Measurements from ENCODE around the gene TMEM41B. TPM values are rescaled to one million over a fixed set of nuclear protein-coding genes. Genes with fewer than 3 reads are reported as not detected.

Gene TMEM41B
- total RNA-seq, 4 donors from 2014 or later = 13.7 to 53.9 (median 51.8) TPM

DNA sequence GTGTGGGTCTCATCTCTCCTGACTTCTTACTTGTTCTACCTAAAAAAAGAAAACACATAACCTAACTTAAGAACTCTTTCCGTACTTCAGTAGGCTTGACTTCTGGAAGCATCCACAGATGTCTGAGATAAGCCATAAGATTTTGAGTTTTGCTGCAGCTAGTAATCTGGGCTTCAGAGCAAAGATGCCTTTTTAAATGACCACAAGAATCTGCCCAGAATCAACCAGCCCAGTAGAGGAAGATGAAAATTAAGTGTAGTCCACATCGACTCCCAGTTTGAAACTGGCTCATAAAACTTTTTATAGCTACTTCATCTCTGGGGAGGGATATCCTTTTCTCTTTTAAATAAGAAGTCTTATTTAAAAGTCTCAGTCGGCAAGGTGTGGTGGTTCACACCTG, 60.0 kb downstream of the TMEM41B start:
- 87 to 96% methylated on average over 3 of the region's 3 CpGs for WGBS, 2 donors (ENCODE audit: low coverage in 1 of 2)
- Histone ChIP-seq H3K4me1 (peaks cover 0 to 15% (median 2%) of the 10 kb centered on the region in 4 donors), H3K36me3 (no peaks in the 10 kb centered on the region), H3K9me3 (no peaks in the 10 kb centered on the region), H3K27me3 (no peaks in the 10 kb centered on the region), H3K27ac (no peak overlapping the region), H3K4me3 (no peak overlapping the region)
- in situ Hi-C loops (cut with MboI; ENCODE audit: low pct_ligation_motif_present in 1 of 4, low pct_unique_long_range_greater_than_20kb in 1 of 4, low sequenced_read_pairs in 3 of 4) = no loop called here
- no peak for DNase-seq
- intact Hi-C loops (cut with DNase I; ENCODE audit: low total_unique reads) = loop anchor here (5.0 kb wide), 1 partner anchor 1663 kb away; no protein-coding TSS in a partner anchor
- TF ChIP-seq, protein P1, sequence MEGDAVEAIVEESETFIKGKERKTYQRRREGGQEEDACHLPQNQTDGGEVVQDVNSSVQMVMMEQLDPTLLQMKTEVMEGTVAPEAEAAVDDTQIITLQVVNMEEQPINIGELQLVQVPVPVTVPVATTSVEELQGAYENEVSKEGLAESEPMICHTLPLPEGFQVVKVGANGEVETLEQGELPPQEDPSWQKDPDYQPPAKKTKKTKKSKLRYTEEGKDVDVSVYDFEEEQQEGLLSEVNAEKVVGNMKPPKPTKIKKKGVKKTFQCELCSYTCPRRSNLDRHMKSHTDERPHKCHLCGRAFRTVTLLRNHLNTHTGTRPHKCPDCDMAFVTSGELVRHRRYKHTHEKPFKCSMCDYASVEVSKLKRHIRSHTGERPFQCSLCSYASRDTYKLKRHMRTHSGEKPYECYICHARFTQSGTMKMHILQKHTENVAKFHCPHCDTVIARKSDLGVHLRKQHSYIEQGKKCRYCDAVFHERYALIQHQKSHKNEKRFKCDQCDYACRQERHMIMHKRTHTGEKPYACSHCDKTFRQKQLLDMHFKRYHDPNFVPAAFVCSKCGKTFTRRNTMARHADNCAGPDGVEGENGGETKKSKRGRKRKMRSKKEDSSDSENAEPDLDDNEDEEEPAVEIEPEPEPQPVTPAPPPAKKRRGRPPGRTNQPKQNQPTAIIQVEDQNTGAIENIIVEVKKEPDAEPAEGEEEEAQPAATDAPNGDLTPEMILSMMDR (IDR thresholded peaks at IDR 0.05) = no peak
- TF ChIP-seq POLR2AphosphoS5 (IDR thresholded peaks at IDR 0.05) (no peak), EP300 (IDR thresholded peaks at IDR 0.05; ENCODE audit: low read depth) (no peak), POLR2A (IDR thresholded peaks at IDR 0.05) (no peak)

DNA sequence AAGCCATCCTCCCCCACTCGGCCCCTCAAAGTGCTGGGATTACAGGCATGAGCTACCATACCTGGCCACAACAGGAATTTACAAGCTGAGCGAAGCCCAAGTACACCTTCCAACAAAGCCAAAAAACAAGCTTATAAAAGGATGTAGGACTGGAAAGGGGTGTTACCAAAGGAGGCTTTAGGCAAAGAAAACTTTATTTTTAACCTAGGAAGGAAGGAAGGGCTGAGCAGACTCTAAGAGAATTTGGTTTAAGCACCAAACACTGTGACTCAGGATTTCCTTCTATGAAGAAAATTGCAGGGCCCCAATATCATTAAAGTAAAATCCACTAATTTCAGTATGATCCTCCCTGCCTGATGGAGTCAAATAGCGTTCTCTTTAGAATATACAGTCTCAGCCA, 61.3 kb downstream of the TMEM41B start:
- no peaks in the 10 kb centered on the region for H3K9me3 ChIP-seq
- no peaks in the 10 kb centered on the region for H3K27me3 ChIP-seq
- no peaks in the 10 kb centered on the region for H3K36me3 ChIP-seq
- in situ Hi-C loops (cut with MboI; ENCODE audit: low pct_ligation_motif_present in 1 of 4, low pct_unique_long_range_greater_than_20kb in 1 of 4, low sequenced_read_pairs in 3 of 4) (no loop called here), intact Hi-C loops (cut with DNase I; ENCODE audit: low total_unique reads) (loop anchor here (5.0 kb wide), 1 partner anchor 1664 kb away; no protein-coding TSS in a partner anchor)
- 83% methylated on average over 3 of the region's 3 CpGs; no CpG with 5 or more reads in 1 of the 2 donors for WGBS, 2 donors (ENCODE audit: low coverage in 1 of 2)
- H3K4me1 ChIP-seq = peaks cover 0 to 12% (median 2%) of the 10 kb centered on the region in 4 donors
- DNase-seq = no peak
- H3K4me3 ChIP-seq = no peak overlapping the region
- no peak for TF ChIP-seq EP300 (IDR thresholded peaks at IDR 0.05; ENCODE audit: low read depth)
- TF ChIP-seq, protein P1 (IDR thresholded peaks at IDR 0.05) = no peak
- no peak for TF ChIP-seq POLR2AphosphoS5 (IDR thresholded peaks at IDR 0.05)
- TF ChIP-seq POLR2A (IDR thresholded peaks at IDR 0.05) = no peak
- H3K27ac ChIP-seq = no peak overlapping the region

DNA sequence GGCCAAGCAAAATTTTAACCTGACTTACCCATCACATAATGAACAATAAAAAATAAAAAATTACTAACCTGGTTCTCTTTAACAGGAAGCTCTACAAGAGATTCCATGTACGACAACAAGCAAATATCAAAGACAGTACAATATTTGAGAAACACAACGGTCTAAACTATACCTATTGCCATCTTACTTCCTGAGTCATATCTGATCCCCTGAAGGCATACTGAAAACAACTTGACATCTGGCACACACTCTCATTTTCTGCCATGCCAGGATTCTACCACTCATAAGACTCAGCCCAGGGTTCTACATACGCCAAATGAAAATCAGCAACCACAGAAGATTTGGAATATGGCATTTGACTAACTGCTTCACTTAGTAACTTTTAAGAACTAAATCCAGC, 63.1 kb downstream of the TMEM41B start:
- H3K4me1 ChIP-seq = peaks cover 0 to 12% (median 2%) of the 10 kb centered on the region in 4 donors
- in situ Hi-C loops (cut with MboI; ENCODE audit: low pct_ligation_motif_present in 1 of 4, low pct_unique_long_range_greater_than_20kb in 1 of 4, low sequenced_read_pairs in 3 of 4) = no loop called here
- no peaks in the 10 kb centered on the region for H3K36me3 ChIP-seq
- H3K27ac ChIP-seq = no peak overlapping the region
- no peak overlapping the region for H3K4me3 ChIP-seq
- TF ChIP-seq, protein P1 (IDR thresholded peaks at IDR 0.05) = no peak
- TF ChIP-seq POLR2A (IDR thresholded peaks at IDR 0.05) = no peak
- no peak for TF ChIP-seq POLR2AphosphoS5 (IDR thresholded peaks at IDR 0.05)
- no peak for TF ChIP-seq EP300 (IDR thresholded peaks at IDR 0.05; ENCODE audit: low read depth)
- WGBS, 2 donors (ENCODE audit: low coverage in 1 of 2) = 70 to 85% methylated on average over 3 of the region's 3 CpGs
- no peaks in the 10 kb centered on the region for H3K9me3 ChIP-seq
- intact Hi-C loops (cut with DNase I; ENCODE audit: low total_unique reads) = loop anchor here (5.0 kb wide), 1 partner anchor 1666 kb away; no protein-coding TSS in a partner anchor
- H3K27me3 ChIP-seq = no peaks in the 10 kb centered on the region
- DNase-seq = no peak

DNA sequence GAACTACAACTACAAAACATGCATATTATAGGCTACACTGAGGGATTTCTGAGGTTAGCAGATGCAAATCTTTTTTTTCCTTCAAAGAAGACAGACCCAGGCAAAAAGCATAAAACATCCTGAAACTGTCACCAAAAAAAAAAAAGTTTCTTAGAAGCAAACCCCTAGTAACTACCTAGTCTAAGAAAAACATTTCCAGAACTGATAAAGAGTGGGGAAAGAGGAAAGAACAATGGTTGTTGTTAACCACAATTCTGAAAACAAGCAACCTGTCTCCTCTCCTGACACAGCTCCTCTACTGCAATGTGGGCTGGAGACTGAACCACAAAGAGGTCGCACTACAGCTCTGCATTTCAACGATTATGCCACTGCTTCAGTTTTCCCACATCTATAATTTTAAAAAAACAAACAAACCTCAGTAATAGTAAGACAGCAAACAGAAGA, 64.2 kb downstream of the TMEM41B start:
- Histone ChIP-seq H3K27me3 (no peaks in the 10 kb centered on the region), H3K4me3 (no peak overlapping the region), H3K4me1 (peaks cover 0 to 12% (median 2%) of the 10 kb centered on the region in 4 donors), H3K27ac (no peak overlapping the region), H3K9me3 (no peaks in the 10 kb centered on the region), H3K36me3 (no peaks in the 10 kb centered on the region)
- in situ Hi-C loops (cut with MboI; ENCODE audit: low pct_ligation_motif_present in 1 of 4, low pct_unique_long_range_greater_than_20kb in 1 of 4, low sequenced_read_pairs in 3 of 4) (no loop called here), intact Hi-C loops (cut with DNase I; ENCODE audit: low total_unique reads) (loop anchor here (5.0 kb wide), 1 partner anchor 1667 kb away; no protein-coding TSS in a partner anchor)
- DNase-seq = no peak
- WGBS, 2 donors (ENCODE audit: low coverage in 1 of 2) = 51 to 54% methylated on average over 2 of the region's 2 CpGs
- TF ChIP-seq EP300 (IDR thresholded peaks at IDR 0.05; ENCODE audit: low read depth) = no peak
- TF ChIP-seq, protein P1 (IDR thresholded peaks at IDR 0.05) = no peak
